ENCODE results near the gene HPN.

The HPN gene

GRCh38 chr19:35066691-35067563, 25.4 kb downstream of the HPN start:
- Histone ChIP-seq H3K36me3 (ENCODE audit: control insufficient read depth, insufficient read depth, low read length) (no peaks in the 10 kb centered on the region), H3K27ac (ENCODE audit: low read depth, low read length) (no peak overlapping the region), H3K4me1 (ENCODE audit: control insufficient read depth, insufficient read depth, low read length) (no peaks in the 10 kb centered on the region)

GRCh38 chr19:35068941-35069634, 27.6 kb downstream of the HPN start:
- no peak overlapping the region for H3K4me3 ChIP-seq (ENCODE audit: low read length)
- no peaks in the 10 kb centered on the region for H3K36me3 ChIP-seq (ENCODE audit: control insufficient read depth, insufficient read depth, low read length)
- H3K27ac ChIP-seq (ENCODE audit: low read depth, low read length) = no peak overlapping the region
- H3K27me3 ChIP-seq (ENCODE audit: control insufficient read depth, insufficient read depth, low read length) = no peaks in the 10 kb centered on the region
- H3K9ac ChIP-seq (ENCODE audit: low read length) = no peak overlapping the region
- no peaks in the 10 kb centered on the region for H3K4me1 ChIP-seq (ENCODE audit: control insufficient read depth, insufficient read depth, low read length)

More at GRCh38 chr19:35066691-35067563, 25.4 kb downstream of the HPN start:
- H3K27me3 ChIP-seq (ENCODE audit: control insufficient read depth, insufficient read depth, low read length) = no peaks in the 10 kb centered on the region
- no peak overlapping the region for H3K9ac ChIP-seq (ENCODE audit: low read length)
- no peak overlapping the region for H3K4me3 ChIP-seq (ENCODE audit: low read length)

- no peaks in the 10 kb centered on the region for H3K36me3 ChIP-seq (ENCODE audit: control insufficient read depth, insufficient read depth, low read length)
- H3K4me1 ChIP-seq (ENCODE audit: control insufficient read depth, insufficient read depth, low read length) = no peaks in the 10 kb centered on the region
- no peak overlapping the region for H3K27ac ChIP-seq (ENCODE audit: low read depth, low read length)
- H3K27me3 ChIP-seq (ENCODE audit: control insufficient read depth, insufficient read depth, low read length) = no peaks in the 10 kb centered on the region
- H3K9ac ChIP-seq (ENCODE audit: low read length) = no peak overlapping the region
- no peak overlapping the region for H3K4me3 ChIP-seq (ENCODE audit: low read length)
These were observed 28.2 kb downstream of the HPN start for GRCh38 chr19:35069696-35070095.

GRCh38 chr19:35070471-35070870, 28.9 kb downstream of the HPN start:
- H3K27ac ChIP-seq (ENCODE audit: low read depth, low read length) = no peak overlapping the region
- no peaks in the 10 kb centered on the region for H3K4me1 ChIP-seq (ENCODE audit: control insufficient read depth, insufficient read depth, low read length)
- no peak overlapping the region for H3K9ac ChIP-seq (ENCODE audit: low read length)
- H3K36me3 ChIP-seq (ENCODE audit: control insufficient read depth, insufficient read depth, low read length) = no peaks in the 10 kb centered on the region
- H3K4me3 ChIP-seq (ENCODE audit: low read length) = no peak overlapping the region
- no peaks in the 10 kb centered on the region for H3K27me3 ChIP-seq (ENCODE audit: control insufficient read depth, insufficient read depth, low read length)

- H3K9ac ChIP-seq (ENCODE audit: low read length) = no peak overlapping the region
- no peaks in the 10 kb centered on the region for H3K36me3 ChIP-seq (ENCODE audit: control insufficient read depth, insufficient read depth, low read length)
- no peak overlapping the region for H3K4me3 ChIP-seq (ENCODE audit: low read length)
- H3K4me1 ChIP-seq (ENCODE audit: control insufficient read depth, insufficient read depth, low read length) = no peaks in the 10 kb centered on the region
- no peaks in the 10 kb centered on the region for H3K27me3 ChIP-seq (ENCODE audit: control insufficient read depth, insufficient read depth, low read length)
- H3K27ac ChIP-seq (ENCODE audit: low read depth, low read length) = no peak overlapping the region
These were observed 32.0 kb downstream of the HPN start for GRCh38 chr19:35073516-35073915.

- no peaks in the 10 kb centered on the region for H3K27me3 ChIP-seq (ENCODE audit: control insufficient read depth, insufficient read depth, low read length)
- no peaks in the 10 kb centered on the region for H3K36me3 ChIP-seq (ENCODE audit: control insufficient read depth, insufficient read depth, low read length)
- no peaks in the 10 kb centered on the region for H3K4me1 ChIP-seq (ENCODE audit: control insufficient read depth, insufficient read depth, low read length)
- H3K4me3 ChIP-seq (ENCODE audit: low read length) = no peak overlapping the region
- no peak overlapping the region for H3K27ac ChIP-seq (ENCODE audit: low read depth, low read length)
- no peak overlapping the region for H3K9ac ChIP-seq (ENCODE audit: low read length)
These were observed 32.4 kb downstream of the HPN start for GRCh38 chr19:35073941-35074340.

- Histone ChIP-seq H3K4me3 (ENCODE audit: low read length) (no peak overlapping the region), H3K27me3 (ENCODE audit: control insufficient read depth, insufficient read depth, low read length) (no peaks in the 10 kb centered on the region), H3K36me3 (ENCODE audit: control insufficient read depth, insufficient read depth, low read length) (no peaks in the 10 kb centered on the region), H3K9ac (ENCODE audit: low read length) (no peak overlapping the region), H3K27ac (ENCODE audit: low read depth, low read length) (no peak overlapping the region), H3K4me1 (ENCODE audit: control insufficient read depth, insufficient read depth, low read length) (no peaks in the 10 kb centered on the region)
These were observed 33.1 kb downstream of the HPN start for GRCh38 chr19:35074426-35075201.

- Histone ChIP-seq H3K27me3 (ENCODE audit: control insufficient read depth, insufficient read depth, low read length) (no peaks in the 10 kb centered on the region), H3K4me3 (ENCODE audit: low read length) (no peak overlapping the region), H3K9ac (ENCODE audit: low read length) (no peak overlapping the region), H3K27ac (ENCODE audit: low read depth, low read length) (no peak overlapping the region), H3K4me1 (ENCODE audit: control insufficient read depth, insufficient read depth, low read length) (no peaks in the 10 kb centered on the region), H3K36me3 (ENCODE audit: control insufficient read depth, insufficient read depth, low read length) (no peaks in the 10 kb centered on the region)
These were observed 33.9 kb downstream of the HPN start for GRCh38 chr19:35075202-35076025.

GRCh38 chr19:35076026-35076370, 34.5 kb downstream of the HPN start:
- Histone ChIP-seq H3K4me1 (ENCODE audit: control insufficient read depth, insufficient read depth, low read length) (no peaks in the 10 kb centered on the region), H3K4me3 (ENCODE audit: low read length) (no peak overlapping the region), H3K27me3 (ENCODE audit: control insufficient read depth, insufficient read depth, low read length) (no peaks in the 10 kb centered on the region), H3K27ac (ENCODE audit: low read depth, low read length) (no peak overlapping the region), H3K9ac (ENCODE audit: low read length) (no peak overlapping the region), H3K36me3 (ENCODE audit: control insufficient read depth, insufficient read depth, low read length) (no peaks in the 10 kb centered on the region)

- H3K27me3 ChIP-seq (ENCODE audit: control insufficient read depth, insufficient read depth, low read length) = no peaks in the 10 kb centered on the region
- H3K36me3 ChIP-seq (ENCODE audit: control insufficient read depth, insufficient read depth, low read length) = no peaks in the 10 kb centered on the region
- H3K4me1 ChIP-seq (ENCODE audit: control insufficient read depth, insufficient read depth, low read length) = no peaks in the 10 kb centered on the region
- no peak overlapping the region for H3K4me3 ChIP-seq (ENCODE audit: low read length)
- no peak overlapping the region for H3K27ac ChIP-seq (ENCODE audit: low read depth, low read length)
- H3K9ac ChIP-seq (ENCODE audit: low read length) = no peak overlapping the region
These were observed 35.1 kb downstream of the HPN start for GRCh38 chr19:35076657-35077056.

GRCh38 chr19:35077411-35078223, 36.1 kb downstream of the HPN start:
- no peaks in the 10 kb centered on the region for H3K36me3 ChIP-seq (ENCODE audit: control insufficient read depth, insufficient read depth, low read length)
- no peak overlapping the region for H3K9ac ChIP-seq (ENCODE audit: low read length)
- no peaks in the 10 kb centered on the region for H3K4me1 ChIP-seq (ENCODE audit: control insufficient read depth, insufficient read depth, low read length)
- H3K4me3 ChIP-seq (ENCODE audit: low read length) = no peak overlapping the region
- no peaks in the 10 kb centered on the region for H3K27me3 ChIP-seq (ENCODE audit: control insufficient read depth, insufficient read depth, low read length)
- H3K27ac ChIP-seq (ENCODE audit: low read depth, low read length) = no peak overlapping the region
